ENCODE data around the gene MED26.

MED26 gene

GRCh38 chr19:16587833-16588823, 39.9 kb downstream of the MED26 start:
- no peak for DNase-seq

- DNase-seq: no peak
These were observed 40.8 kb downstream of the MED26 start for GRCh38 chr19:16586991-16587832.

- no peak for DNase-seq
These were observed 41.5 kb downstream of the MED26 start for GRCh38 chr19:16586477-16586871.

- DNase-seq: no peak
These were observed 42.1 kb downstream of the MED26 start for GRCh38 chr19:16585808-16586476.

- no peak for DNase-seq
These were observed 42.8 kb downstream of the MED26 start for GRCh38 chr19:16585094-16585801.

- DNase-seq: peak; percentile 41
These were observed 43.5 kb downstream of the MED26 start for GRCh38 chr19:16584248-16585093.

- DNase-seq: no peak
These were observed 45.3 kb downstream of the MED26 start for GRCh38 chr19:16582486-16583261.

GRCh38 chr19:16581971-16582343, 46.0 kb downstream of the MED26 start:
- DNase-seq: no peak

- DNase-seq: no peak
These were observed 46.6 kb downstream of the MED26 start for GRCh38 chr19:16581145-16581970.

GRCh38 chr19:16579381-16579780, 48.6 kb downstream of the MED26 start:
- DNase-seq: no peak

- DNase-seq: no peak
These were observed 50.4 kb downstream of the MED26 start for GRCh38 chr19:16577531-16577985.

GRCh38 chr19:16576690-16577530, 51.1 kb downstream of the MED26 start:
- no peak for DNase-seq

GRCh38 chr19:16575861-16576689, 51.9 kb downstream of the MED26 start:
- DNase-seq: no peak

- DNase-seq: no peak
These were observed 52.7 kb downstream of the MED26 start for GRCh38 chr19:16575282-16575681.

GRCh38 chr19:16573925-16574324, 54.1 kb downstream of the MED26 start:
- DNase-seq: no peak

- no peak for DNase-seq
These were observed 54.7 kb downstream of the MED26 start for GRCh38 chr19:16573296-16573695.

GRCh38 chr19:16572332-16573211, 55.4 kb downstream of the MED26 start, which contains the start of gene SLC35E1:
Gene SLC35E1, minus strand, starts transcription at chr19:16572415. Its CDS starts 51 bp downstream, at chr19:16572364.
- DNase-seq: peak; percentile 90
